Endothelial cell of umbilical vein (primary cell): ENCODE data around the gene TLE4. TPM values are rescaled to one million over a fixed set of nuclear protein-coding genes. Genes with fewer than 3 reads are reported as not detected.

Experiments used
- BruUV-seq: library from RNA; stranded (reverse); fragments of 400-500 nt; replicated peaks from 2 replicates; lab custom pipeline; 2021; lab: Mats Ljungman, UMichigan
- CTCF ChIA-PET: fragments of 300-600, 350-600 bp; sonication (Branson Sonifier 250); formaldehyde crosslinking; loops from one replicate; lab custom pipeline; 2021; ENCODE audit warnings: antibody characterized with exemption, inconsistent platforms; lab: Charles Lee
- POLR2A ChIA-PET: fragments of 300-600, 350-600 bp; sonication (Branson Sonifier 250); formaldehyde crosslinking; loops from one replicate; lab custom pipeline; 2021; ENCODE audit warnings: antibody characterized with exemption, inconsistent platforms; lab: Charles Lee
- DNase-seq: peaks from one replicate; pipeline ENCODE4 v3.0.0-alpha.2; 2011; ENCODE audit warnings: low read depth, low spot score
- FAIRE-seq: peaks from 2 replicates; lab custom pipeline; 2011; peaks lifted over from hg19 to GRCh38; lab: Jason Lieb, UNC
- H2AFZ ChIP-seq: 2 replicates; pipeline ENCODE4 v1.6.0; 2012; ENCODE audit warnings: low read depth, low read length, control low read depth, inconsistent platforms
- H3K27ac ChIP-seq: 2 replicates; pipeline ENCODE4 v1.5.1; 2011; ENCODE audit warnings: low read depth, mild to moderate bottlenecking, control low read depth, low read length, moderate library complexity; ENCODE audit not compliant: insufficient read depth
- H3K27me3 ChIP-seq, 2 experiments: 2 replicates each; pipeline versions ENCODE4 v1.6.0 to v1.6.1; 2011; ENCODE audit warnings: low read length in 2 of 2, mixed read lengths in 1 of 2; ENCODE audit not compliant: control insufficient read depth in 2 of 2, insufficient read depth in 2 of 2
- H3K36me3 ChIP-seq, 2 experiments: 2 replicates in 1 of 2; 3 replicates in 1 of 2; pipeline ENCODE4 v1.5.1; 2011; ENCODE audit warnings: low read length in 2 of 2, mild to moderate bottlenecking in 1 of 2, moderate library complexity in 1 of 2; ENCODE audit not compliant: control insufficient read depth in 2 of 2, insufficient read depth in 2 of 2; ENCODE audit errors: extremely low read depth in 1 of 2
- H3K4me1 ChIP-seq: 3 replicates; pipeline ENCODE4 v1.5.1; 2011; ENCODE audit warnings: mild to moderate bottlenecking, low read length; ENCODE audit not compliant: control insufficient read depth, insufficient read depth; ENCODE audit errors: extremely low read depth
- H3K4me2 ChIP-seq: 2 replicates; pipeline ENCODE4 v1.6.1; 2011; ENCODE audit warnings: low read length, control low read depth, mixed read lengths; ENCODE audit not compliant: insufficient read depth
- H3K4me3 ChIP-seq, 3 experiments: fragments of 200-600 bp in 1 of 3; sonication (generic), shearing (Covaris generic) in 1 of 3; replicated peaks in 1 of 3; 2 replicates each; pipeline ENCODE4 v1.5.1; 2011 to 2016; ENCODE audit warnings: control low read depth in 3 of 3, low read length in 3 of 3, mild to moderate bottlenecking in 2 of 3, inconsistent platforms in 1 of 3, low read depth in 1 of 3, moderate library complexity in 1 of 3; ENCODE audit not compliant: insufficient read depth in 1 of 3
- H3K79me2 ChIP-seq: 2 replicates; pipeline ENCODE4 v1.6.0; 2012; ENCODE audit warnings: low read length, inconsistent platforms; ENCODE audit not compliant: control insufficient read depth, insufficient read depth
- H3K9ac ChIP-seq: replicated peaks from 2 replicates; pipeline ENCODE3; 2011; ENCODE audit warnings: low read length, control low read depth; ENCODE audit not compliant: insufficient read depth; ENCODE audit errors: extremely low read depth
- H3K9me1 ChIP-seq: replicated peaks from 3 replicates; pipeline ENCODE4 v1.6.0; 2011; ENCODE audit warnings: mild to moderate bottlenecking, low read length; ENCODE audit not compliant: control insufficient read depth, insufficient read depth; ENCODE audit errors: extremely low read depth
- H3K9me3 ChIP-seq: replicated peaks from 2 replicates; pipeline ENCODE4 v1.5.1; 2012; ENCODE audit warnings: low read length, inconsistent platforms; ENCODE audit not compliant: control insufficient read depth, insufficient read depth
- H4K20me1 ChIP-seq: replicated peaks from 2 replicates; pipeline ENCODE3; 2011; ENCODE audit warnings: mild to moderate bottlenecking, low read length; ENCODE audit not compliant: control insufficient read depth, insufficient read depth; ENCODE audit errors: extremely low read depth
- EZH2 ChIP-seq: IDR thresholded peaks from 2 replicates; pipeline ENCODE4 v1.6.1; 2012; ENCODE audit warnings: borderline replicate concordance, low read depth, mild to moderate bottlenecking, moderate library complexity, low read length, inconsistent platforms; ENCODE audit not compliant: severe bottlenecking
- FOS ChIP-seq: IDR thresholded peaks from 2 replicates; pipeline ENCODE4 v1.6.1; 2011; ENCODE audit warnings: mild to moderate bottlenecking, low read length, moderate library complexity, borderline replicate concordance; ENCODE audit not compliant: insufficient read depth
- GATA2 ChIP-seq: IDR thresholded peaks from 2 replicates; pipeline ENCODE4 v1.7.0; 2011; ENCODE audit warnings: low read depth, mild to moderate bottlenecking, moderate library complexity, mixed read lengths, low read length; ENCODE audit not compliant: insufficient read length, insufficient read depth
- JUN ChIP-seq: IDR thresholded peaks from 2 replicates; pipeline ENCODE4 v1.6.1; 2011; ENCODE audit warnings: borderline replicate concordance, low read depth; ENCODE audit not compliant: insufficient read length, insufficient read depth
- MYC ChIP-seq: IDR thresholded peaks from one replicate; pipeline ENCODE4 v1.6.1; 2011; ENCODE audit warnings: mild to moderate bottlenecking, low read depth, low read length
- POLR2A ChIP-seq: IDR thresholded peaks from 2 replicates; pipeline ENCODE4 v1.6.1; 2012; ENCODE audit warnings: low read depth, mild to moderate bottlenecking, control low read depth, low read length
- POLR2AphosphoS5 ChIP-seq: IDR thresholded peaks from 2 replicates; pipeline ENCODE4 v1.6.1; 2012; ENCODE audit warnings: low read depth, mild to moderate bottlenecking, control low read depth, low read length, moderate library complexity; ENCODE audit not compliant: insufficient read depth
- dilution Hi-C: fragments of 300-500 bp; cut with MboI; formaldehyde crosslinking; loops from one replicate; pipeline ENCODE4 v1.15.0; 2019; ENCODE audit warnings: low sequenced_read_pairs; ENCODE audit not compliant: extremely low pct_ligation_motif_present
- intact Hi-C: fragments of 100-400 bp; cut with micrococcal nuclease; formaldehyde crosslinking; loops from one replicate; pipeline ENCODE4 v1.10.0; 2022
- polyA plus RNA-seq, 4 experiments: library from polyadenylated mRNA; depleted of rRNA in 3 of 4; stranded (reverse) in 3 of 4; unstranded in 1 of 4; fragments of >200 nt; gene quantifications; 2 replicates each; pipeline versions ENCODE4 v1.2.1 to v1.2.3, GENCODE V29; 2011 to 2012; ENCODE audit warnings: missing spikeins in 1 of 4
- total RNA-seq: library from RNA; stranded (reverse); gene quantifications from 2 replicates; pipeline ENCODE4 v1.2.3, GENCODE V29; 2021
- TF ChIP-seq, protein P1 (sequence below), 2 donors: IDR thresholded peaks; 1 replicate in 1 of 2; 2 replicates in 1 of 2; pipeline ENCODE4 v1.5.1; 2011; ENCODE audit warnings: low read length in 2 of 2, mild to moderate bottlenecking in 2 of 2, moderate library complexity in 2 of 2, control low read depth in 1 of 2, inconsistent platforms in 1 of 2, low read depth in 1 of 2; ENCODE audit not compliant: insufficient read depth in 1 of 2; ENCODE audit errors: extremely low read depth in 1 of 2
- TF ChIP-seq, protein P2 (sequence below): IDR thresholded peaks from 2 replicates; pipeline ENCODE4 v1.6.1; 2011; ENCODE audit not compliant: insufficient read depth, insufficient read length

Gene TLE4
- total and polyA plus RNA-seq, 2 donors (not counting 3 experiments of a cell fraction or from before 2014, with no cell fraction given), result 31.4 to 32.3 TPM

DNA sequence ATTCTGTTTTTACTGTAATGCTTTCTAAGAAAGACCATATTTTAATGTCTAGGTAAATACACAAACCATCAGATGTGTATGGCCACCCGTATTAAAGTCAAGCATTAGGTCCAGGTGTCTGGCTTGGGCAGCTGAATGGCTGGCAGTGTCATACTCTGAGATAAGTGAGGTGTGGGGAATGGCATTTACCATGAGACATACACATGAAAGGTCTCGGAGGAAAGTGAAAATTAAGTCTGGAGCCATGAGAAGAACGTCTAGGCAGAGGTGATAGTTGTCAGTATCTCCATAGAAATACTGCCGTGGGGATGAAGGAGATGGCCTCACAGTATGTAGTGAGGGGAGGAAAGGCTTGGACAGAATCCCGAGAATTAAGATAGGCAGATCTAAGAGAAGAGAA lies 164.3 kb downstream of the TLE4 start:
- ChIA-PET POLR2A (no interaction called here), CTCF (no interaction called here)
- no peak for FAIRE-seq
- H3K9me3 ChIP-seq, result no peaks in the 10 kb centered on the region
- H3K27me3 ChIP-seq, result no peaks in the 10 kb centered on the region
- BruUV-seq, result no TSS peak
- H3K36me3 ChIP-seq, result no peaks in the 10 kb centered on the region
- DNase-seq, result no peak
- no peak overlapping the region for H3K9ac ChIP-seq
- H2AFZ ChIP-seq, result no peak overlapping the region
- H3K9me1 ChIP-seq, result no peaks in the 10 kb centered on the region
- H3K4me2 ChIP-seq, result no peak overlapping the region
- H3K4me1 ChIP-seq, result no peaks in the 10 kb centered on the region
- no peak for TF ChIP-seq EZH2
- TF ChIP-seq POLR2A, result no peak
- TF ChIP-seq, protein P1, sequence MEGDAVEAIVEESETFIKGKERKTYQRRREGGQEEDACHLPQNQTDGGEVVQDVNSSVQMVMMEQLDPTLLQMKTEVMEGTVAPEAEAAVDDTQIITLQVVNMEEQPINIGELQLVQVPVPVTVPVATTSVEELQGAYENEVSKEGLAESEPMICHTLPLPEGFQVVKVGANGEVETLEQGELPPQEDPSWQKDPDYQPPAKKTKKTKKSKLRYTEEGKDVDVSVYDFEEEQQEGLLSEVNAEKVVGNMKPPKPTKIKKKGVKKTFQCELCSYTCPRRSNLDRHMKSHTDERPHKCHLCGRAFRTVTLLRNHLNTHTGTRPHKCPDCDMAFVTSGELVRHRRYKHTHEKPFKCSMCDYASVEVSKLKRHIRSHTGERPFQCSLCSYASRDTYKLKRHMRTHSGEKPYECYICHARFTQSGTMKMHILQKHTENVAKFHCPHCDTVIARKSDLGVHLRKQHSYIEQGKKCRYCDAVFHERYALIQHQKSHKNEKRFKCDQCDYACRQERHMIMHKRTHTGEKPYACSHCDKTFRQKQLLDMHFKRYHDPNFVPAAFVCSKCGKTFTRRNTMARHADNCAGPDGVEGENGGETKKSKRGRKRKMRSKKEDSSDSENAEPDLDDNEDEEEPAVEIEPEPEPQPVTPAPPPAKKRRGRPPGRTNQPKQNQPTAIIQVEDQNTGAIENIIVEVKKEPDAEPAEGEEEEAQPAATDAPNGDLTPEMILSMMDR (IDR thresholded peaks at IDR 0.05; ENCODE audit: extremely low read depth in 1 of 2, insufficient read depth in 1 of 2, low read depth in 1 of 2, low read length in 2 of 2), result no peak
- no peak for TF ChIP-seq POLR2AphosphoS5
- no peak for TF ChIP-seq JUN
- TF ChIP-seq FOS, result no peak
- TF ChIP-seq MYC, result no peak
- no peak for TF ChIP-seq GATA2
- TF ChIP-seq, protein P2, sequence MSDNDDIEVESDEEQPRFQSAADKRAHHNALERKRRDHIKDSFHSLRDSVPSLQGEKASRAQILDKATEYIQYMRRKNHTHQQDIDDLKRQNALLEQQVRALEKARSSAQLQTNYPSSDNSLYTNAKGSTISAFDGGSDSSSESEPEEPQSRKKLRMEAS, result no peak
- H4K20me1 ChIP-seq, result no peaks in the 10 kb centered on the region
- intact Hi-C loops, result no loop called here
- dilution Hi-C loops, result no loop called here
- H3K79me2 ChIP-seq, result no peaks in the 10 kb centered on the region
- no peak overlapping the region for H3K27ac ChIP-seq
- H3K4me3 ChIP-seq, result no peak overlapping the region
